Measurements from ENCODE around the gene NF1.

The NF1 gene

DNA sequence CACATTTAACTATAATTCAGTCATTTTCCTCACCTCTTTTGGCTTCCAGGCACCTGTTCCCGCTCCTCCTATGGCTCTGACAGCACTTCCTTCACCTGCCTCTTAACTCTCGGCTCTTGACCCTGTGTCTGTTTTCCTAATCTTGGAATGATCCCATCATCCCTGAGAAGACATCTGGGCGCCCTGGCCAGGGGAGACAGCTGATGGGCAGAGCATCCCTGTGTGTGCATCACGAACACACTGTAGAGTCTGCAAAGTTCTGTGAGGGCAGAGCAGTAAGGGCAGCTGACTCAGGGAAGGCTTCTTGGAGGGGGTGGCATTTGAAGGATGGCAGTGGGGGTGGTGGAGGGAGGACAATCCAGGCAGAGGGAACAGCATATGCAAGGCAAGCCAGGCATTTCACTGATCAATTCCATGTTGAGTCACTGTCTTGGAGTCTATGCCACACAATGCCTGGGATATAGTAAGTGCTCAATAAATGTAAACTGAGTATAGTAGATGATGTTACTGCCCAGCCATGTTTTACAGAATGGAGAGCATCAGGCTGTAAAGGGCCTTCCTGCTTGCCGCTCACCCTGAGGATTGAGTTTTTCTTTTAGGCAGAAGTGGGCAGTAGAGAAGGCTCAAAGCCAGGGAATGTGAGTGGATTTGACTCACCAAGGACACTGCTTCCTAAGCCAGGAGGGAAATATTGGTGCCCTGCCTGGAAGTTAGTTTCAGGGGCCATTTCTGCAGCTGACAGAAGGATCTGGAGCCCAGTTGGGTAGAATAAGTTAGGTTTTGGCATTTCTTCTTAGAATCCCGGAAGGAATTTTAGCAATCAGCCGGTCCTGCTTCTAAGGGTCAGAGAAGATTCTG, 290.9 kb downstream of the NF1 start:
- DNase-seq (ENCODE audit: low read depth in 2 of 2): no peak

DNA sequence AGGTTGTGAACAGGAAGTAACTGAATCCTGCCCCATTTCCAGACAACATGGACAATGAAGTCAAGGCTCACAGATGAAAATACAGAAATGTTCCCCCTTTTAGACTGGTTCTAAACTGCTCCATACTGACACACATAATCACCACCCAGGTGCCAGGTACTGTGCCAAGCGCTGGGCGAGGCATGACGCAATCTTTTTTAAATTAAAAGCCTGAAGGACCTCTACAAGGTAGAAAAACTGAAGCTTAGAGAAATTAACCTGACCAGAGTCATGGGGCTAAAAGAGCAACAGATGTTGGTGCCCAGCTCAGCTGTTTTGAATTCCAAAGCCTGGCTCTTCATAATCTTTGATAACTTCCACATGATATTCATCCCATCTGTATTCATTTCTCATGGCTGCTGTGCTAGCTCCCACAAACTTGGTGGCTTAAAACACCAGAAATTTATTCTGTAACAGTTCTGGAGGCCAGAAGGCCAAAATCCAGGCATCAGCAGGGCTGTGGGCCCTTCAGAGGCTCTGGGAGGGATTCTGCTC, 291.8 kb downstream of the NF1 start:
- DNase-seq (ENCODE audit: low read depth in 2 of 2): no peak

DNA sequence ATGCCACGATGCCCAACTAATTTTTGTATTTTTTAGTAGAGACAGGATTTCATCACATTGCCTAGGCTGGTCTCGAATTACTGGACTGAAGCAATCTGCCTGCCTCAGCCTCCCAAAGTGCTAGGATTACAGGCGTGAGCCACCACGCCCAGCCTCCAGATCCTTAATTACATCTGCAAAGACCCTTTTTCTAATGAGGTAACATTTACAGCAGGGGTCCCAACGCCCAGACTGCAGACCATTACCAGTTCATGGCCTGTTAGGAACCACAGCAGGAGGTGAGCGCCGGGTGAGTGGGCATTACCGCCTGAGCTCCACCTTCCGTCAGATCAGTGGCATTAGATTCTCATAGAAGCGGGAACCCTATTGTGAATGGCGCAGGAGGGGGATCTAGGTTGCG, 292.7 kb downstream of the NF1 start:
- DNase-seq (ENCODE audit: low read depth in 2 of 2): no peak

DNA sequence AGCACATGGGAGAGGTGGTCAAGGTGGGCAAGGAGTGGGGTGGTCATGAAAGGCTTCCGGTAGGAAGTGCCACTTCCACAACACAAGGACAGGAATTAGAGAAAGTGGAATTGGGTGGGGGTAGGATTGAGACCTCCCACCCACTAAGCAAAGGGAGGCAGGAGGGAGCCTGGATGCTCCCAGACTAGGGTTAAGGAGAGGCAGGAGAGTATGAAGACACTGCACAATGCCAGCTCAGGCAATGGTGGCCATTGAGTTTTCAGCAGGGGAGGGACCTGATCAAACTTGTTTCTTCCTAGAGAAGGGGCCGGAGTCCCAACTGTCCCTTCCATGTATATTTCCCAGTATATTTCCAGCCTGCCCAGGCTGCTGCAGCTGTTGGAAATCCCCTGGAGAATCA, 293.6 kb downstream of the NF1 start:
- no peak for DNase-seq (ENCODE audit: low read depth in 2 of 2)

GRCh38 chr17:31388770-31389656, 294.2 kb downstream of the NF1 start:
- DNase-seq (ENCODE audit: low read depth in 2 of 2): peak in 1 of 2 donors; percentile 28

GRCh38 chr17:31389657-31390381, 295.0 kb downstream of the NF1 start:
- DNase-seq (ENCODE audit: low read depth in 2 of 2): no peak

DNA sequence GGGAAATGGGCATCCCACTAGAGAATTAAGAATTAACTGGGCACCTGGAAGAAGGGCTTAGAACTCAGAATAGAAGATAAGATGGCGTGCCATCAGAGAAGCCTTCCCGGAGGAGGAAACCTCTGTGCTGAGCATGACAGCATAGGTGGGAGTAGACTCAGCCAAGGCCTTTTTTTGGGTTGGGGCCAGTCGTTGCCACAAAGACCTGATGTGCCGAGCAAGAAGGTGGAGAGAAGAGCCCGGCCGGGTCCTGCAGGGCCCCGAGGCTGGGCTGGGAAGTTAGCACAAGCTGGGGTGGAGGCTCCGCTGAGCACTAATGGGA, 295.6 kb downstream of the NF1 start:
- no peak for DNase-seq (ENCODE audit: low read depth in 2 of 2)

DNA sequence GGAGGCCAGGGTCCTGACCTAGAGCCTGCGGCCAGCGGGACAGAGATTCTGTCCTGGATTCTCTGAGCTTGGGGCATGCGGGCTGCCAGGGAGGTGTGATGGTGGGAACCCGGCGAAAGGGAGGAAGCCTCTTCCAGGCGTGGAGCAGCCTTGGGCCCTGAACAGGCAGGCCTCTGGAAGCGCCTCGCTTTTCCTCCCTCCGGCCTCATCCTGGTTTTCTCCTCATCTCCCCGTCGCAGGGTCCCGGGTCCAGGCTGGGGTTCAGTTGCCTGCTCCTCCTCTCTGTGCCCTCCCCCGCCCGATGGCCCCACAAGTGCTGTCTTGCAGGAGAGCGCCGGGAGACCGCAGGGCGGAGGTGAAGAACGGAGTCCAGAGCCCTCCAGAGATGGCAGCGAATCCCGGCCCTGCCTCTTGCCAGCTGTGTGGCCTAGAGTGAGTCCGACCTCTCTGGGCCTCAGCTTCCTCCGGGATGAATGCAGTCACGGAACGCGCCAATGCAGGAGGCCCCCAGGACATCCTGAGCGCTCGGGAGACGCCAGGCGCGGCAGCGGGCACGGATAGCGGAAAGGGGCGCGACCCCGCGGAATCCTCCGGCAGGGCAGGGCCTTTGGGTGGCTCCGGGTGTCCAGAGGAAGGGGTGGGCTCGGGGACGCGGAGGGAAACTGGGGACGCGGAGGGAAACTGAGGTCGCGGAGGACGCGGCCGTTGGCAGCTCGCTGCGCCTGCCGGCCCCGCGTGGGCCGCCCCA, 296.1 kb downstream of the NF1 start:
- DNase-seq (ENCODE audit: low read depth in 2 of 2): no peak

GRCh38 chr17:31391496-31391949, 296.7 kb downstream of the NF1 start, which contains the start of gene RAB11FIP4:
Gene RAB11FIP4, plus strand, starts transcription at chr17:31391675. Its CDS starts 178 bp downstream, at chr17:31391853.
- DNase-seq (ENCODE audit: low read depth in 2 of 2): no peak

GRCh38 chr17:31392002-31392855, 297.5 kb downstream of the NF1 start:
- DNase-seq (ENCODE audit: low read depth in 2 of 2): no peak

GRCh38 chr17:31392856-31393748, 298.3 kb downstream of the NF1 start:
- no peak for DNase-seq (ENCODE audit: low read depth in 2 of 2)

DNA sequence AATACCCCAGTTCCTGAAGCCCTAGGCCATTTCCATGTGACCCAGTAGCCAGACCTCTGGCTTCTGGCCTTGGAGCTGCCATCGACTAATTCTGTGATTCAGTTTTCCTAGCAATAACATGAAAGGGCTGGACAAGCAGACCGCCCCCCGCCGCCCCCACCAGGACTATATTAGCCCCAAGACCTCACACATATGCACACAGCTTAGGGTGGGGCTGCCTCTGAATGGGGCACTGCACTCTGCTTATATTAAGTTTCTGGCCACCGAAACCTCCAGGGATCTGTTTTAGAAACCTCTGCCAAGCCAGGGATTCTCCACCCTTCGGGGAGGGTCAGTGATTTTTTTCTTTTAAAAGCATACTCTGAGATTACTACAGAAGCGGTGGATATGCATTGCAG, 299.0 kb downstream of the NF1 start:
- no peak for DNase-seq (ENCODE audit: low read depth in 2 of 2)

DNA sequence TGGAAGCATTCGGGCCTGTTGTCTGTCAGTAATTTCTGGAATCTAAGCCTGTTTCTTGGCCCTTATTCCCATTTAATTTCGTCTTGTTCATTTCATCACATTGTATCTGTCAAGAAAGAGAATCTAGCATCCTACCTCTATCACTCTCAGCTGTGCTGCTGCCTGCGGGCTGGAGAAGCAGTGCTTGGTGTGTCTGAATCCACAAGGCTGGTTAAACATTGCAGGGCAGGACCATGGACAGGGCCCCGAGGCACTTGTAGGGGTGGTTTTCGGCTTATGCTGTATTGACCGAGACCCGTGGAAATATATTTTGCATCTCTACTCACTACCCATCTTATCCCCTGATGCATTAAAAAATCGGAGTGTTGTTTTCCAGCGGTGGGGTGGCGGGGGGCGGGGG, 299.8 kb downstream of the NF1 start:
- DNase-seq (ENCODE audit: low read depth in 2 of 2): peak; percentile 26 to 52

- DNase-seq (ENCODE audit: low read depth in 2 of 2): no peak
These were observed 302.6 kb downstream of the NF1 start for GRCh38 chr17:31397256-31397939.

DNA sequence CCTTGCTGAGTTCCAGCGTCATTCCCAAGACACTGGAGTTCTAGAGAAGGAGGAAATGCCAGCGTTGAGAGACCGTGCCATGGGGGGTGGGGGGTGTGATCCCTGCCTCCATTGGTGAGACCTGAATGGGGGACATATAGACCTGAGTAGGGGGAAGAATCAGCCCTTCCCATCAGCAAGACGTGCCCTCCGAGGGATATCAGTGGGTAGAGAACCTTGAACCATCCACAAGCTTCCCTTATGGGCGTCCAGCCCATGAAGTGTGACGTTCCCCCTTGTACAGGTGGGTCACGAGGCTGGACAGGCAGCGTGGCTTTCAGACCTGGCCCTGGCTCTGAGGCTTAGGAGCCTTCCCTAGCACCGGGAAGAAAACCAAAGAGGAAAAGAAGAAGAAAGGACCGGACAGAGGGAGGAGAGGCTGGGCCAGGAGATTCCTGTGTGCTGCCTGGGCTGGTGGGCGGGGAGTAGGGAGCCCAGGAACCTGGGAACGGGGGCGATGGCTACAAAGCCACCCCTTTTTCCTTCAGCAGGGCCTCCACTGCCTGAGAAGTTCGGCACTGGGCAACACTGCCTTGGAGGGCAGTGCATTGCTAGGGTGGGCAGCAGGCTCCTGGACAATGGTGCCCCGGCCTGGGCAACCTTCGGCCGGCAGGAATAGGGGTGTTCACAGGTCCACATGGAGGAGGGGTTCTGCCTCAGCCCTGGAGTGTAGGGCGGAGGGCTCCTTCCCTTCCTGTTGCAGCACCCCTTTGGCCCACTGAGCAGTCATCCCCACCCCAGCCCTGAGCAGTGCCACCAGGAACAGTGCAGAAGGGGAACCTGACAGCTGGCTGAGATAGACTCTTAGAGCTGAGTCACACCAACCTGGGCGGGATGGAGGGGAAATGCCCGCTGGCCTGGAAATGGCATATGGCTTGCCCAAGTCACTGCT, 303.9 kb downstream of the NF1 start:
- no peak for DNase-seq (ENCODE audit: low read depth in 2 of 2)

DNA sequence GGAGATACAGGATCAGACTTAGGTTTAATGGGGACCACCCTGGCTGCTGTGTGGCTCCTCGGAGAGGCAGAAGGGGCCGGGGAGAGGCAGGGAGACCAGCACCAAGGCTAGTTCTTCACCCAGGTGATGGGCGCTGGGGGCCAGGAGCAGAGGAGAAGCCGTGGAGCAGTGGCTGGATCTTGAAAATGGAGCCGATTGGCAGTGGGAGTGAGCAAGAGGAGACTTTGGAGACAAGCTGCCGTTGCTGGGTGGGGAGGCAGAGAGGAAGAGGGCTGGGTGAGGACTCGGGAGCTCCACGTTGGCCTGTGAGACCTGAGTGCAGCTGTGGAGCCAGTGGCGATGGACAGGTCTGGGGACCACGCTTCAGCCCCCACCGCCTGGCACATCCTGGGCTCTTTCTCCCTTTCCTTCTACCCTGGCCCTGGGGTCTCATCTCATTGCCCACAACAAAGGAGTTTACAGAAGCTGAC, 305.7 kb downstream of the NF1 start:
- DNase-seq (ENCODE audit: low read depth in 2 of 2): no peak
